ENCODE measurements around the gene PLEKHG5. TPM values are rescaled to one million over a fixed set of nuclear protein-coding genes. Genes with fewer than 3 reads are reported as not detected.

Gene PLEKHG5
- total and polyA plus RNA-seq, 4 donors: 3.4 to 22.9 (median 10.0) TPM

GRCh38 chr1:6424000-6424565 lies 67.4 kb downstream of the PLEKHG5 start:
- H3K27me3 ChIP-seq (ENCODE audit: control insufficient read depth in 3 of 3, insufficient read depth in 3 of 3, low read length in 2 of 3): peaks cover 13 to 62% (median 46%) of the 10 kb centered on the region in 3 donors
- no peak overlapping the region for H3K9ac ChIP-seq (ENCODE audit: insufficient read depth in 1 of 2, low read length in 2 of 2)
- no peak for TF ChIP-seq CTCF (IDR thresholded peaks at IDR 0.05; ENCODE audit: control extremely low read depth, extremely low read depth)
- DNase-seq (no peak), ATAC-seq (ENCODE audit: insufficient read depth, low FRiP score) (no peak)
- H3K4me3 ChIP-seq: no peak overlapping the region
- H3K36me3 ChIP-seq (ENCODE audit: control insufficient read depth in 4 of 4, insufficient read depth in 4 of 4, low read length in 4 of 4): no peaks in the 10 kb centered on the region
- H3K27ac ChIP-seq (ENCODE audit: low read depth in 1 of 2, low read length in 1 of 2): no peak overlapping the region
- peaks cover 0 to 3% (median 0%) of the 10 kb centered on the region in 4 donors for H3K9me3 ChIP-seq (ENCODE audit: control insufficient read depth in 4 of 4, insufficient read depth in 3 of 4, low read length in 3 of 4)
- 7 to 13% methylated on average over 35 of the region's 35 CpGs for WGBS, 2 donors
- H3K4me1 ChIP-seq (ENCODE audit: control insufficient read depth in 5 of 5, insufficient read depth in 5 of 5, low read length in 5 of 5): peaks cover 0 to 21% (median 7%) of the 10 kb centered on the region in 5 donors

GRCh38 chr1:6423321-6423999 lies 68.0 kb downstream of the PLEKHG5 start:
- no peaks in the 10 kb centered on the region for H3K36me3 ChIP-seq (ENCODE audit: control insufficient read depth in 4 of 4, insufficient read depth in 4 of 4, low read length in 4 of 4)
- no peak overlapping the region for H3K9ac ChIP-seq (ENCODE audit: insufficient read depth in 1 of 2, low read length in 2 of 2)
- 6 to 8% methylated on average over 24 of the region's 24 CpGs for WGBS, 2 donors
- H3K9me3 ChIP-seq (ENCODE audit: control insufficient read depth in 4 of 4, insufficient read depth in 3 of 4, low read length in 3 of 4): peaks cover 0 to 3% (median 0%) of the 10 kb centered on the region in 4 donors
- peaks cover 15 to 63% (median 48%) of the 10 kb centered on the region in 3 donors for H3K27me3 ChIP-seq (ENCODE audit: control insufficient read depth in 3 of 3, insufficient read depth in 3 of 3, low read length in 2 of 3)
- peak; percentile 25 to 49 (median 40) for DNase-seq
- no peak overlapping the region for H3K27ac ChIP-seq (ENCODE audit: low read depth in 1 of 2, low read length in 1 of 2)
- peak; percentile 40 for TF ChIP-seq CTCF (IDR thresholded peaks at IDR 0.05; ENCODE audit: control extremely low read depth, extremely low read depth)
- H3K4me3 ChIP-seq: no peak overlapping the region
- ATAC-seq (ENCODE audit: insufficient read depth, low FRiP score): no peak
- peaks cover 0 to 26% (median 7%) of the 10 kb centered on the region in 5 donors for H3K4me1 ChIP-seq (ENCODE audit: control insufficient read depth in 5 of 5, insufficient read depth in 5 of 5, low read length in 5 of 5)

GRCh38 chr1:6421266-6421665 lies 70.2 kb downstream of the PLEKHG5 start:
- H3K4me1 ChIP-seq (ENCODE audit: control insufficient read depth in 5 of 5, insufficient read depth in 5 of 5, low read length in 5 of 5): peaks cover 0 to 26% (median 7%) of the 10 kb centered on the region in 5 donors
- no peak overlapping the region for H3K4me3 ChIP-seq
- DNase-seq (no peak), ATAC-seq (ENCODE audit: insufficient read depth, low FRiP score) (no peak)
- no peak overlapping the region for H3K9ac ChIP-seq (ENCODE audit: insufficient read depth in 1 of 2, low read length in 2 of 2)
- TF ChIP-seq CTCF (IDR thresholded peaks at IDR 0.05; ENCODE audit: control extremely low read depth, extremely low read depth): no peak
- WGBS, 2 donors: 48 to 74% methylated on average over 4 of the region's 4 CpGs
- no peaks in the 10 kb centered on the region for H3K36me3 ChIP-seq (ENCODE audit: control insufficient read depth in 4 of 4, insufficient read depth in 4 of 4, low read length in 4 of 4)
- no peak overlapping the region for H3K27ac ChIP-seq (ENCODE audit: low read depth in 1 of 2, low read length in 1 of 2)
- H3K9me3 ChIP-seq (ENCODE audit: control insufficient read depth in 4 of 4, insufficient read depth in 3 of 4, low read length in 3 of 4): peaks cover 0 to 3% (median 0%) of the 10 kb centered on the region in 4 donors
- H3K27me3 ChIP-seq (ENCODE audit: control insufficient read depth in 3 of 3, insufficient read depth in 3 of 3, low read length in 2 of 3): peaks cover 6 to 77% (median 64%) of the 10 kb centered on the region in 3 donors

All from lung (tissue), 12 donors.